ENCODE measurements around the gene CASK.
"Not testable (repeated sequence)": the region's sequence is repeated elsewhere in the genome, so short reads cannot be mapped to it uniquely, and the experiment has no call there.

The CASK gene

DNA sequence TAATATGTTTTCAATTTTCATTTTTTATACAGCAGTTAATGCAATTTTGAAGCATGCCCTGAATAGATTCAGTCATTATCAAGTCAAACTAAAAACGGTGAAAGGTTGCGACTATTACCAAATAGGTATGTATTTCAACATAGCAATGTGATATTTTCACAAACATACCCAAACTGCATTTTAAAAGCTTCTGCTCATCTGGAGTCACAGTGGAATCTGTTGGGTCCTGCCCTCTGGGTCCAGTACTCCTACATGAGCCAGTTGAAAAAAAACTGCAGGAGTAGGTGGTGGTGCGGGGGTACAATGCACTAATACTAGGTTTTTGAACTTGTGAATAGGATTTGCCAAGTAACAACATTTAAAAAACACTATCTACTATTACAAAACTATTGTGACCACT lies 233.6 kb downstream of the CASK start:
- DNase-seq (ENCODE audit: low read depth) = no peak

- no peak for DNase-seq (ENCODE audit: low read depth)
These were observed 234.5 kb downstream of the CASK start, which contains the start of gene GPR34 for GRCh38 chrX:41688835-41689234. Gene GPR34 (plus strand): TSS chrX:41688973. CDS start chrX:41695634, 6,661 bp downstream.

DNA sequence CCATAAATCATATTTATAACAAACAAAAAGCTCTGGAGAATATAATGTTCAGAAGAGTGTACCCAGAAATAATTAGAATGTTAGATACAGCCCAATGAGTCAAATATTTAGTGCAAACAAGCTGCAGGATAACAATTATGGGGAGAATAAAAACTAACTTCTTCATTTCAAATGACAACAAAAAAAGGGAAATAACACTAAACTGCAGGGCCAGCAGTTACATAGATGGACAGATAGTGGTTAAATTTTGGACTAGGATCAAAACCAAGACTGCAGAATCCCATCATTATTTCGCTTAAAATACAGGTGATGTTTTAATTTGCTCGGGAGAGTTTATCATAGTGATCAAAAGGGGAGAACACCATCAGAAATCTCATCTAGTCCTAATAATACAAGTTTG lies 235.2 kb downstream of the CASK start:
- DNase-seq (ENCODE audit: low read depth) = no peak

DNA sequence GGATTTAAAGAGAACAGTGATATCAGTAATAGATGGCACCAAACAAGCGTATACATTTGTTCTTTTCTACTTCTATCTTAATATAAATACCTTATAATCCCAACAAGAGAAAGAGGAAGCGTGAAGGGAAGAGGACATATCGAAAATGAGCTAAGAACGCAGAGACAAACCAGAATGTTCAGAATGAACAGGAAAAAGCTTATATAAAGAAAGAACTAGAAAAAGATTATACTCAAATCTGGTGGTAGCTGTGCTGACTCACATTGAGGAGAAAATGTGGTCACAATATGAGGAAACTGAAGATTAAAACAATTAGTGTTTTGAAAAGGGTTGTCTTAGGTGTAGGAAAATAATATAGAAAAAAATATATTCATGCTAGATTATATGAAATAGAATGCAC lies 236.6 kb downstream of the CASK start:
- DNase-seq (ENCODE audit: low read depth) = no peak

GRCh38 chrX:41684940-41685339 lies 238.4 kb downstream of the CASK start:
- DNase-seq (ENCODE audit: low read depth) = no peak

DNA sequence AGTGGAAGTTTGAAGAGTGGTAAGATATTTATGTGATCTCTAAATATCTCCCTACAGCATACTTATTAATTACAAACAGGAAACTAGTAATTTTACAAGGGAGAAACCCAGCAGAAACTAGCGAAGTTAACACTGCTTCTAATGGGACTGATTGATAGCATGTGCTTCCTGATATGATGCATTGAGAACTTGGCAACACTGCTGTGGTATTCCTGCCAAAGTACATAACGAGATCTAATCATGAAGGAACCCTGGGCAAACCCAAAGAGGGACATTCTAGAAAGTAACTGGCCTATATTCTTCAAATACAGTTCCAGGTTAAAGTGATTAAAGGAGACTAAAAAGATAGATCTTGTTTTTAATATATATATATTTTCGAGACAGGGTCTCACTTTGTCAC lies 239.2 kb downstream of the CASK start:
- DNase-seq (ENCODE audit: low read depth) = no peak

GRCh38 chrX:41677183-41678060 lies 245.9 kb downstream of the CASK start:
- no peak for DNase-seq (ENCODE audit: low read depth)

DNA sequence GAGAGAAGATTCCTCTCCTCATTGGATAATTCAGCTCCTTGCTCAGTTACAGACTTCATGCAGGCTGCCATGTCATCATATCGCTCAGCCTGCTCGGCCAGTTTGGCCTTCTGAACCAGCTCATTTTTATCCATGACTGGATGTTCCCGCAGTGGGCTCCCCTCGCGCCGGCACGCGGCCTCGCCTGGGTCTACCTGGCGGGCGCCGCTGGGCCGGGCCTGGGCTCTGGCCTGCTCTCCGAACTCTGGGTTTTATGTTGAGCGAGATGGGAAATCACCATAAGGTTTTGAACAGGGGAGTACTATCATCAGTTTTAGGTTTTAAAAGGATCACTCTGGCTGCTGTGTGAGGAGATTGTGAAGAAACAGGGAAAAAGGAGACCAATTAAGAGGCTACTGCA lies 247.0 kb downstream of the CASK start:
- DNase-seq (ENCODE audit: low read depth) = not testable (repeated sequence)

DNA sequence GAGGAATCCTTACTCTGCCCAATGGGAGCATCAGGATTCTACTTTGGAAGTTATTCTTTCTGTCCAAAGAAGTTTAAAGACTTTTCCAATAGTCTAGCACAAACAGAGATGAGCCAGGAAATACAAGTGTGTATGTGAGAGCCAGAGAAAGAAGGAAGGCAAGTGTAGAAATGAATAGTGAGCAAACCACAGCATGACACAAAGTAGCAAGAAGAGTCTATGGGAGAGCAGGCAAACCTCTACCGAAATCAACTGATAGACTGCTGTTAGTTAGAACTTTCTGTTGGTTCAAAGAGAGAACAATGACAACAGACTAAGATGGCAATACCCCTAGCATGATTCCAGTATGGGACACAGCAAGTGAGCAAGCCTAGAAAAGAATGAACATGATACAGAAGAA lies 250.7 kb downstream of the CASK start:
- no peak for DNase-seq (ENCODE audit: low read depth)

DNA sequence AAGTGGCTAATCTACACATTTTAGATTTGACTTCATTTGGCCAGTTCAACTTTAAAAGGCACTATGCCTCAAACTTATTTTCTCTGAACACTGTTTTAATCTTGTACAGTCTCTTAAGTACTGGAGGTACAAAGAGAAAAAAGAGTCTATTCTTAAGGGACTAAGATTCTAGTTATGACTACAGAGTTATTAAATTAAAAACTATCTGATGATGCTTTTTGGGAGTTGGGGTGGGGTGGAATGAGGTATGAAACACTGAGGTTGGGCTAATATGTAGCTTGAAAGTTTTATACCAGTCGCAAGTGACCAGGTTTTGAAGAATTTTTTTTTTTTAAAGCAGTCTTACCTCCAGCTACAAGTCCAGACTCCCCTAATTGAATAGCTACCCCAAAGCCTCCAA lies 252.3 kb downstream of the CASK start:
- no peak for DNase-seq (ENCODE audit: low read depth)

DNA sequence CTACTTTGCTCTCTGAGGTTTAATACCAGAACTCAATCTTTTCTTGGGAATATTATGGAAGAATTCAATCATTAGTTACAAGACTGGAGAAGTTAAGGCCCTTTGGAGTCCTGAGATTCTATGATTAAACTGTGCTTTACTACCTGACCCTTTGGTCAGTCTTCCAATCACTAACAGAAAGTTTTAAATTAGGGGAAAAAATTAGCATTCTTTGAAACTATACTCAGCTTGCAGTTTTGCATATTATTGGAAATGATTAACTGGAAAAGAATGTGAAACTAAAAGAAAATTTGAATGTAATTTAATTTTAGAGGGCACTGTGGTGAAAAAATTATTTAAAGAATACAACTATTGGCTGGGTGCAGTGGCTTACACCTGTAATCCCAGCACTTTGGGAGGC lies 253.2 kb downstream of the CASK start:
- DNase-seq (ENCODE audit: low read depth) = no peak

GRCh38 chrX:41667631-41668030 lies 255.7 kb downstream of the CASK start:
- no peak for DNase-seq (ENCODE audit: low read depth)

DNA sequence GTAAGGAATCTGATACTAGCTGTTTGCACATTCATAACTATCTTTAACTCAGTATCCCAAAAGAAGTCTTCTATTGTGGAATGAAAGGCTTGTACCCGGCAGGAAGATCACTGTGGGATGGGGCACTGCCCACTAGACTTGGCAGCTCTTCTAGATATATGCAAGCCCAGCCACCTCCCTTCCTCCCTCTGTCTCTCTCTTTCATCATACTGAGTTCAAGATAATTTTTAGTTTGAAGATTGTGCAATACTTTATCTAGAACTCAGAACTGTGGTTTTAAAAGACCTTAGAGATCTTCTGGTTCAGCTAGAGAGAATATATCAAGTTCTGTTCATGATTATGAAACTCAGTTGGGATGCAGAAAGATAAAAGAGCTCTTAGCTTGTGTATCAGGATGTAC lies 257.1 kb downstream of the CASK start:
- DNase-seq (ENCODE audit: low read depth) = no peak

DNA sequence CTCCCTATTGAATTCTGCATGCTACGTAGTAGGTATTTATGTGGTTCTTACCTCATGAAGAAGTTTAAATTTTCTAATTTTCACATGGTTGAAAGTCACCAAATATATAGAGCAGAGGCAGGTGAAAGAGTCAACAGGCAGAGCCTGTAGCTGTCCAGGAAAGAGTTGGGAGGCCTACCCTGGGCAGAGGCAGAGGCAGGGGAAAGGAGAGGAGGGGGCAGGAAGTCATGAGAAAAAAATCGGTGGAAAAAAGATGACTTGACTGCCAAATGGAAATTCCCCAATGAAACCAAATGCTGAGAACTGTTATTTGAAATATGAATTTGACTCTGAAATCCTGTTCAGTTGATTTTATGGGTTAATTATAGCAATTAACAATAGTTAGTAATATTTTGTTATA lies 257.7 kb downstream of the CASK start:
- DNase-seq (ENCODE audit: low read depth) = no peak

DNA sequence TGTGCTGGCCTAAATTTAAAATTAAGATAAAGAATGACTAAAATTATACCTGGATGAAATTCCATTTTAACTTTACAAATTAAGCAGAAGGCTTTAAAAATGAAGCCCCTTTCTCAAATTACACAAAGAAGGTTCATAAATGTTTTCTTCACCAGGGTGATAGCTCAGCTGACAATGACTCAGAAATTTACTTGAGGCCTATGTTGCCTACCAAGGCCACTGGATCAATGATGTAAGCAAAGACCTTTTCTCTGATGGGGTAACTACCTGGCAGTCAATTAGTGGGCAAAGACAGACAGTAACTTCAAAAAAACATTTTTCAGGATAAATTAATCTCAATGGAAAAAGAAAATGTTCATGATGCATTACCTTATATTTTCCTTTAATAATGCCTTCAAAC lies 258.4 kb downstream of the CASK start:
- no peak for DNase-seq (ENCODE audit: low read depth)

DNA sequence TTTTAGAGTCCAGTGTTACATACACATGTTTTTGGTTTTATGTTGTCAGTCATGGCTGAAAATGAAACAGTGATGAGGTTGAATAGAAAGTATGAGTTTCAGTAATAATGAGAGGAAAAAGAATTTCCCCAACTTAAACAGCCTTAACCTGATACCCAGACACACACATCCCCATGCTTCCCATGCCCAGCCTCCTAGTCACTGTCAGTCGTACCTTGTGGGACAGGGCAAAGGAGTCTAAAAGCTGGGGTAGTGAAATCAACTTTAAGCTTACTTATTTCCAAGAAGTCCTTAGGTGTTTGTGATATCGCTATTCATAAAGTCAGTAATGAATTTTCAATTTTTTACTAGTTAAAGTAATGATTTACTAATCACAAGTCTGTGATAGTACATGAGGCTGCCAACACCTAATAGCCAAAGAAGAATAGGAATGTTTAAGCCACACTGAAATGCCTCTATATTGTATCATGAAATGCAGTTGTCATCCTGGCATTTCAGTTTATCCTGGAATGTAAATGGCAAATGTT lies 258.9 kb downstream of the CASK start:
- DNase-seq (ENCODE audit: low read depth) = no peak

- DNase-seq (ENCODE audit: low read depth) = no peak
These were observed 261.8 kb downstream of the CASK start for GRCh38 chrX:41661366-41662095.

- DNase-seq (ENCODE audit: low read depth) = no peak
These were observed 267.7 kb downstream of the CASK start for GRCh38 chrX:41655631-41656030.

GRCh38 chrX:41655101-41655500 lies 268.3 kb downstream of the CASK start:
- DNase-seq (ENCODE audit: low read depth) = no peak

DNA sequence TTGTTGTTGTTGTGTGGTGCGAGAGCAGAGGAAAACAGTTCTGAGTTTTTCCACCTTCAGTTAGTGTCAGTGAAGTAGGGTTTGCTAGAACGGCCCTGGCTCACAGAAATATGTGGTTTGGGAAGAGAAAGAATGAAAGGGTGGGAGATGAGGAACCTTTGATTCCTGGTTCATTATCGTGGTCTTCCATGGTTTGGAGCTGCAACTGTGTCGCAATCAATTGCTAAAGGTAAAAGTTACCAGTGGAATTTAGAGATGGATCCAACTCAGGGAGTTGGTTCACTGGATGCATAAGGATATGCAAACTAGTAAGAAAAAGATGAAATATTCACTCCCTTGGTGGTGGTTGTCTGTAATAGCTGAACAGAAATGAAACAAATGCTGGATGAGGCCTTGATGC lies 270.2 kb downstream of the CASK start:
- DNase-seq (ENCODE audit: low read depth) = no peak

GRCh38 chrX:41646201-41646600 lies 277.2 kb downstream of the CASK start:
- DNase-seq (ENCODE audit: low read depth) = not testable (repeated sequence)

- no peak for DNase-seq (ENCODE audit: low read depth)
These were observed 289.1 kb downstream of the CASK start for GRCh38 chrX:41634284-41634683.

- DNase-seq (ENCODE audit: low read depth) = no peak
These were observed 293.3 kb downstream of the CASK start for GRCh38 chrX:41630091-41630490.

Data from stimulated activated CD8-positive, alpha-beta memory T cell treated with anti-CD3 and anti-CD28 coated beads, Interleukin-7, amount 100 ng/mL, for 24 hours (primary cell).